GM21825 (cell line): ENCODE data around the gene CD40LG.

Source experiments
- ATAC-seq: cut with Tn5 transposase; IDR thresholded peaks from one replicate; pipeline ENCODE4 v1.9.1; 2021; ENCODE audit warnings: mild to moderate bottlenecking, moderate library complexity; ENCODE audit not compliant: unreplicated experiment

Gene CD40LG

GRCh38 chrX:136692271-136692670, 44.3 kb downstream of the CD40LG start:
- no peak for ATAC-seq

GRCh38 chrX:136694431-136695087, 46.6 kb downstream of the CD40LG start:
- ATAC-seq: peak; percentile 60

- ATAC-seq: no peak
Measured at GRCh38 chrX:136697156-136697555, 49.2 kb downstream of the CD40LG start.

GRCh38 chrX:136708348-136708747, 60.4 kb downstream of the CD40LG start:
- ATAC-seq: no peak
